Measurements from ENCODE around the gene GSTCD. TPM values are rescaled to one million over a fixed set of nuclear protein-coding genes. Genes with fewer than 3 reads are reported as not detected.
"Not testable (repeated sequence)": the region's sequence is repeated elsewhere in the genome, so short reads cannot be mapped to it uniquely, and the experiment has no call there.

The GSTCD gene
- total RNA-seq, 1 donor from 2014 or later = 14.7 TPM

- peak; percentile 38 for ATAC-seq
Observed at GRCh38 chr4:105808750-105809041, 100.1 kb downstream of the GSTCD start.

DNA sequence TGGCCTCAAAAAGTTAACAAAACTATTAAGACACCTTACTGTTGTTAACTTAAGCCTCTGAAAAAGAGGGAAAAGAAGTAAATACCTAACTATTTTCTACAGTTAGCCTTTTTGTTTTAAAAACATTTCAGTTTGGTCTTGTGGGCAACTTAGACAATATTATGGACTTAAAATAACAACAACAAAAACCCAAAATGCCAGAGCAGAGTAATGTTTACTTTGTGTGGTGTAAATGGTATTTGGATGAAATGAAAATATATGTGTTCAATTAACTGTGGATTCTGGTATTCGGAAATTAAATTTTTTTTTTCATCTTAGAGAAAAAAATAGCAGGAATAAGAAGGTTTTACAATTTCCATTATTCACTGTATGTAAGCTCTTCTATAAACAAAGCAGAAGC, 107.1 kb downstream of the GSTCD start:
- ATAC-seq = no peak

- ATAC-seq = no peak
Observed at GRCh38 chr4:105822061-105822460, 113.5 kb downstream of the GSTCD start.

DNA sequence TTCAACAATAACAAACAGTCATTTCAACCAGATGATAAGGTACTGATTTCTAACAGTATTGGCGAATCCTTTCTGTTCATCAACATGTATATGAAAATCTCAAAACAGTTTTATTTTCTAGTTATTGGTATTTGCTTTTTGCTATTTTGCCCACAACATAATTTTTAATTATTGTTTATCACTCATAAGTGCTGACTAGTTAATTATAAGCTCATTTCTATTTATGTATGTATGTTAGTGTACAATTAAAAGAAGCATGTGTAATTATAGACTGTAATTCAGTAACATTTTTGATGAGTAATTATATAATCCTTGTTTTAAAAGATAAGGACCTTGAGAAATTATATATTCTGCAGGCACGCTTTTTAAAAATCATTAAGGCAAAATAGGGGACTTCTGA, 119.5 kb downstream of the GSTCD start:
- no peak for ATAC-seq

- no peak for ATAC-seq
Observed at GRCh38 chr4:105831189-105831588, 122.6 kb downstream of the GSTCD start.

DNA sequence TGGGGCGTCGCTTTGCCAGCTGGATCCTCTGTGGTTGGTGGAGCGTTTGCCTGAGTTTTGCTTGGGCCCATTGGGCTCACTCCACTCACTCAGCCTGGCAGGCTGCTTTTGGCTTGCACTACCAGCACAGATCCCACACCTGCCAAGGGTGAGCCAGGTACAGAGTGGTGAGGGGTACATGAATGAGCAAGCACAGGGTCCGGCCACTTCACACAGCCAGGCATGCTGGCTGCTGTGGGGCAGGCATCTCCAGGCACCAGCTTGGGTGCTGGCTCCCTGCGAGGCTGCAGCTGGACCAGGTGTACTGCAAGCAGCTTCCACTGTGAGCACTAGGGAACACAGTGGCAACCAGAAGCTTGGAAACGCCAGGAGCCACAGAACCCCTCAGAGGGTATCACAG, 126.6 kb downstream of the GSTCD start:
- no peak for ATAC-seq

DNA sequence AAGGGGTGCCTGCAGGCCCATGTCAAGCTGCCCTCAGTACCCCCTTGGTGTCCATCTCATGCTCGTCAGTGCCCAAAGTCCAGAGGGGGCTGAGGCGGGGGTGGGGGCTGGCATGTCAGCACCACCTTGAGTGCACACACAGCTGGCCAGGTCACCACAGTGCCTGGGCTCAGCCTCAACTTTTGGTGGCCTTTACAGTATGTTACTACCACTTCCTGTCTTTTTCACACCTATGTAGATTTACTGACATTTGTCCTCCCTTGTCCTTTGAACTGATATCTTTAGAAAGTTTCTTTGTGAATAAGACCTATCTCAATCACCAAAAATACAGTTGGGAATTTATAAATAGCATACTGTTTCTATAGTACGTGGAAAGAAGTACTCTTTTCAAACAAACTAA, 128.0 kb downstream of the GSTCD start:
- no peak for ATAC-seq

DNA sequence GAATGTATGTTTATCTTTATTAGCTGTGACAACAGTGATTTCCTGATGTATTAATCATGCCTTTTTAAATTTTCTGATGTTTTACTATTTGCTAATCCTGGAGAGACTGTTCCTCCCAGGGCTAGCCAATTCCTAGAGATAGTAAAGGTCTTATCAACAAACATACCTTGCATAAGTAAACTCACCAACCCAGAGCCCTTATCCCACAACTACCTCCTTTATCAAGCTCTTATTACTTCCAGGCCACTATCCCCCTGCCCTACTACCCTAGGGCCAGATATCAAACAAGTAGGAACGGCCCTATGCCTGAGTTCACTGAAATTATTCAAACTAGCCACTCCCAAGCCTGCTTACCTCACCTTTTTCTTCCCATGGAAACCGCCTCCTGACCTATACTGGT, 128.5 kb downstream of the GSTCD start:
- no peak for ATAC-seq

DNA sequence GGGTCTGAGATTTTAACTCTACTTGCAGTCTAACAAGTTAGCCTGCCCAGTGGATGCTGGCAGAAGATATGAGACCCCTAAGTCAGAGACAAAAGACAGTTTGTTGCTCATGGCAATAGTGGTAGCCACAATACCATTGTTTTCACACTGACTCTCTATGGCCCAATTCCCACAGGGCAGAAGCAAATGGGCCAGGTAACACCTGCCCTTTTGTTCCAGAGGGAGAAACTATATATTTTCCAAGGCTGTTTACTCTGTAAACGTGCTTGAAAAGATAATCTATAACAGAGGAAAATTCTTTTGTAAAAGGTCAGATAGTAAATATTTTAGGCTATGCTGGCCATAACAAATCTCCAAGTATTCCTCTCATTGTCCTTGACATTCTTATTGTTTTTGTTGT, 129.5 kb downstream of the GSTCD start:
- no peak for ATAC-seq

- no peak for ATAC-seq
Observed at GRCh38 chr4:105840426-105841174, 132.0 kb downstream of the GSTCD start.

DNA sequence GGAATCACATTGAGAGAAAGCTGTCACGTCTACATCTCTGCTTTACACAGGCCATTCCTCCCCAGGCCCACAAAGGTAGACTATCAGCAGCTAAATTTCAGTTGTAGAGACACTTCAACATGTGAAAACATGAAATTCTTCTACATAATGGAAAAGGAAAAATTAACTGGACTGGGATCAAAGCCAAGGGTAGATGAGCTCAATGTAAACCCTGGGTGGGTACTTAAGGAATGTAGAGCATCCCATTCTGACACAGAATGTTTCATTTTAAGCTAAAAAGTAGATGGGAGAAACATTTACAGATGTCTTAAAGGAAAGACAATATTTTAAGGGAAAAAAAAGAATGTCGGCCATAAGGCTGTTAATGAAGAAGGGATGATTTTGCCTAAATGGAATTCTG, 135.4 kb downstream of the GSTCD start:
- no peak for ATAC-seq

GRCh38 chr4:105845559-105845958, 137.0 kb downstream of the GSTCD start:
- no peak for ATAC-seq

DNA sequence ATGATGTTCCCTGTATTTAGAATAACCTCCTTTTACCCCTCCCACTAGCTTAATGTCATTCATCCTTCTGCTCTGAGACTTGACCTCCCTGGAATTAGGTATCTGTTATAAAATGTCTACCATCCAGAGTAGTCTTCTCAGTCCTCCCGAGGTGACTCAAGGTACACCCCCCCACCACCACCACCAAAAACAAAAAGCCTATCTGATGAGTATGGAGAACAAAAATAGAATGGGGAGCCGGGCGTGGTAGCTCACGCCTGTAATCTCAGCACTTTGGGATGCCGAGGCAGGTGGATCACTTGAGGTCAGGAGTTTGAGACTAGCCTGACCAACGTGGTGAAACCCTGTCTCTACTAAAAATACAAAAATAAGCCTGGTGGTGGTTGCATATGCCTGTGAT, 139.8 kb downstream of the GSTCD start:
- ATAC-seq = not testable (repeated sequence)

GRCh38 chr4:105851196-105851595, 142.6 kb downstream of the GSTCD start:
- no peak for ATAC-seq

- ATAC-seq = not testable (repeated sequence)
Observed at GRCh38 chr4:105852230-105852629, 143.6 kb downstream of the GSTCD start.

DNA sequence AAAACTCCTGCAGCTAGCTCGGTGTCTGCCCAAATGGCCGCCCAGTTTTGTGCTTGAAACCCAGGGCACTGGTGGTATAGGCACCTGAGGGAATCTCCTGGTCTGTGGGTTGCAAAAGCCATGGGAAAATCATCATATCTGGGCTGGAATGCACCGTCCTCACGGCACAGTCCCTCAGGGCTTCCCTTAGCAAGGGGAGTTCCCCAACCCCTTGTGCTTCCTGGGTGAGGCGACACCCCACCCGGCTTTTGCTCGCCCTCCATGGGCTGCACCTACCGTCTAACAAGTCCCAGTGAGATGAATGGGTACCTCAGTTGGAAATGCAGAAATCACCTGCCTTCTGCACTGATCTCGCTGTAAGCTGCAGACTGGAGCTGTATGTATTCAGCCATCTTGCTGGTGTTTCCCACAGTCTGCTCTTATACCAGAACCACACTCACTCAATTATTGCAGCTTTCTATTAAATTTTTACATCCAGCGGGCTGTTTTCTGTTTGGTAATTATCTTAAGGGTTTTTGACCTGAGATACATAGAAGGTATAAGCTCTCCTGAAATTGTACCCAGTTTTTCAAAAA, 150.0 kb downstream of the GSTCD start:
- no peak for ATAC-seq

GRCh38 chr4:105859233-105859632, 150.6 kb downstream of the GSTCD start:
- peak; percentile 72 for ATAC-seq

DNA sequence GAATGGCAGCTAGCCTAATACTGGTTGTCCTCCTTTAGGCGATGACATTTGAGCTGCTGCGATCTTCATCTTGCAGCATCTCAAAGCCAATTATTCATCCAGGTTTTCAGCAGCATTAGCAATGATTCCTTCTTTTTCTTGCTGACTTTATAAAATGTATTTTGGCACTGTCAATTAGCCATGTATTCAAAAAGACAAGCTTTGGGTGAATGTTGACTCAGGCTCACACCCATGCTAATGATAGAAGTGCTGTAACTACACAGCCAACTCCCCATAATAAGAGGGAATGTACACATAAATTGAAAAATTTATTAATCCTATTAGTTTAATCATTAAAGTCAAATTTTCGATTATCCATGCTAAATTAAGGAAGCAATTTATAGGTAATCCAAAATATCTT, 162.4 kb downstream of the GSTCD start:
- ATAC-seq = peak; percentile 38

GRCh38 chr4:105871997-105872396, 163.4 kb downstream of the GSTCD start:
- no peak for ATAC-seq

GRCh38 chr4:105875233-105875632, 166.6 kb downstream of the GSTCD start:
- no peak for ATAC-seq

GRCh38 chr4:105878668-105879067, 170.1 kb downstream of the GSTCD start:
- ATAC-seq = no peak

DNA sequence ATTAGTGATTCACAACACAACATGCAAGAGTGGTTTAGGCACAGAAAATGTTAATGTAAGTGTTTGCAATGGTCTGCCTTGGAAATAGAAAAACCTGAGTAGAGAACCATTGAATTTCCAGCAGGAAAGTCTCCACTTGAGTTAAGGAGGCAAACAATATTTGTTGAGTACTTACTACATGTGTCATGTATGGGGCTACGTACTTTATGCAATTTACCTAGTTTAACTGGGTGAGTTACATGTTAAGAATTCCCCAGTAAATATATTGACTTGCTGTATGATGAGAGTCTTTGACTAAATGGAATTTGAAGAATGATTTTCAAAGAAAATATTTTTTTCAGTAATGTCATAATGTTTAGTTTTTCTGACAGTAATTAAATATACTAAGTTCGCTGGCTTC, 178.9 kb downstream of the GSTCD start:
- no peak for ATAC-seq

DNA sequence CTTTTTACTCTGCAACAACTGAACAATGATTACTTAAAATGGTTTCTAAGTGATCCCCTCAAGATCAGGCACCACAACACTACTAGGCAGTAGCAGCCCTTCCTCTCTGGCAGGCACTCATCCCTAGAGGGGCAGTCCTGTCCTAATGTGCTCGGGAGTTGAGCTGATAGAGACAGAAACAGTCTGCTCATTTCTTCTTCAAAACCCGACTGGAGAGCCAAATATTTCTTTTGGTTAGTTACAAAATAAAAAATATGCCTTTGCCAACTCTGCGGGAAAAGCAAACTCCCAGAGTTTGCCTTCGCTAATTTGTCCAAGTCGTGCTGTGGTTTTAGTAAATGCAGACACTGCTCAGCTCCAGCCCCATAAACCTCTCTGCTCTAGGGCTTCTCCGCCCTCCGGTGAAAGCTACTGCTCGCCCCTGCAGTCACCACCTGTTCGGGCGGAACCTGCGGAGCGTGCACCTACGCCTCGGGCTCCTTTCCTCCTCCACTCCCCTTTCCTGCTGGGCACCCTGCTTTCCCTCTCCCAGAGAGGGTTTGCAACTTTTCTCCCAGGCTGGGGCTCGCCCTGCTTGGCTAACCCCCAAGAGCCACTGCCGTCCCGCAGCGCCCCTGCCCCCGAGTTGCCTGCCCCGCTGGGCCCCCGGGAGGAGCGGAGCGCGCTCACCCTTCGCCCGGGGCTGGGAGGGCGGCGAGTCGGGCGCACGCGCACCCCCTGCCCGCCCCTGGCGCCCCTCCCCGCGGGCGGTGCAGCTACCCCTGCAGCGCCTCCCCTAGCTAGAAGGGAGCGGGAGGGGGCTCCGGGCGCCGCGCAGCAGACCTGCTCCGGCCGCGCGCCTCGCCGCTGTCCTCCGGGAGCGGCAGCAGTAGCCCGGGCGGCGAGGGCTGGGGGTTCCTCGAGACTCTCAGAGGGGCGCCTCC, 186.3 kb downstream of the GSTCD start, which contains the start of gene NPNT:
TSS of gene NPNT (plus strand) at position 812 of the 923 bp plus-strand sequence. CDS start 182 bp downstream, outside the sequence.
- peak; percentile 68 for ATAC-seq
